ENCODE measurements around the gene CABLES2.

The CABLES2 gene

GRCh38 chr20:62362991-62363919 lies 43.8 kb downstream of the CABLES2 start:
- in situ Hi-C loops (cut with MboI; ENCODE audit: low sequenced_read_pairs), result no loop called here

DNA sequence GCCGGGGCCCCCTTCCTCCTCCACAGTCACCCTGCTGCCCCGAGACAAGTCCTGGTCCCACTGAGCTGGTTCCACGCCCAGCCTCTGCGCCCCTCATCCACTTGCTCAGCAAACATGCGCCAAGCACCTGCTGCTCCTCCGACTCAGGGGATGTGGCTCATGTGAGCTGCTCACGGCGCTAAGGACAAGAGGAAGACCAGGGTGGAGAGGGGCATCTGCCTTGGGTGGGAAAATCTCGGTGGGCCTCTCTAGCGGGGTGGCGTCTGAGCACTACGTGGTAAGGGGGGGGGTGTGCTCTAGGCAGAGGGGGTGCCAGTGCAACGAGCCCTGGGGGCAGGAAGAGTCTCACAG lies 44.5 kb downstream of the CABLES2 start:
- in situ Hi-C loops (cut with MboI; ENCODE audit: low sequenced_read_pairs), result no loop called here

DNA sequence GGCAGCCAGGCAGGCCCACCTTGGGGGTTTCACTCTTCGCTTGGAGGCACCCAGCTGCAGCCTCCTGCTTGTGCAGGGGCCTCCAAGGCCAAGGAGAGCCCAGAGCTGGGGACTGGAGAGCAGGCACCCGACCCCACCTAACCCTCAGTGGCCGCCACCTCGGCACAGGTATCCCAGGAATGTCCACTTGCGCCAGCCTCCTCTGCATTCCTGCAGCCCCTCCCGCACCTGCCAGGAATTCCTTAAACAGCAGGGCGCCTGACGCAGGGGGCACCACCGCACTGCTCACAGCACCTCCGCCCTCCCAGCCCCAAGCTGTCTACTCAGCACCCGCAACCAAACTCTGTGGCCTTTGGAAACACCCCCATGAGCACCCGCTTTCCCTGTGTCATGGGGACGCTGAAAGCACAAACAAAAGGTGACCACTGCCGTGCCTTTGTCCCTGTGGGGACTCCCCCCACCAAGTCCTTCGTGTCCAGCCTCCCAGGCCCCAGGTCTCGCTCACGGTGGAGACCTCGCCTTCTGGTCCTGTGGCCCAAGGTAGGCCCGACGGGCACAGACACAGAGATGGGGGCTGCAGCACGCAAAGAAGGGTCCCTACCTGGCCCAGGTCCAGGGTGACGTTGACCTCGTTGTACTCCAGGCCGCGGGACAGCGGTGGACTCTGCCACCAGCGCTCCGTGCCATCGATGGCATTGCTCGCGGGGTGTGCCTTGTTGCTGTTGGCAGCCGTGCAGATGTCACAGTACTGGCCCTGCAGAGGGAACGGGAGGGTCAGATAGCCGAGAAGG lies 45.1 kb downstream of the CABLES2 start:
- in situ Hi-C loops (cut with MboI; ENCODE audit: low sequenced_read_pairs), result no loop called here

DNA sequence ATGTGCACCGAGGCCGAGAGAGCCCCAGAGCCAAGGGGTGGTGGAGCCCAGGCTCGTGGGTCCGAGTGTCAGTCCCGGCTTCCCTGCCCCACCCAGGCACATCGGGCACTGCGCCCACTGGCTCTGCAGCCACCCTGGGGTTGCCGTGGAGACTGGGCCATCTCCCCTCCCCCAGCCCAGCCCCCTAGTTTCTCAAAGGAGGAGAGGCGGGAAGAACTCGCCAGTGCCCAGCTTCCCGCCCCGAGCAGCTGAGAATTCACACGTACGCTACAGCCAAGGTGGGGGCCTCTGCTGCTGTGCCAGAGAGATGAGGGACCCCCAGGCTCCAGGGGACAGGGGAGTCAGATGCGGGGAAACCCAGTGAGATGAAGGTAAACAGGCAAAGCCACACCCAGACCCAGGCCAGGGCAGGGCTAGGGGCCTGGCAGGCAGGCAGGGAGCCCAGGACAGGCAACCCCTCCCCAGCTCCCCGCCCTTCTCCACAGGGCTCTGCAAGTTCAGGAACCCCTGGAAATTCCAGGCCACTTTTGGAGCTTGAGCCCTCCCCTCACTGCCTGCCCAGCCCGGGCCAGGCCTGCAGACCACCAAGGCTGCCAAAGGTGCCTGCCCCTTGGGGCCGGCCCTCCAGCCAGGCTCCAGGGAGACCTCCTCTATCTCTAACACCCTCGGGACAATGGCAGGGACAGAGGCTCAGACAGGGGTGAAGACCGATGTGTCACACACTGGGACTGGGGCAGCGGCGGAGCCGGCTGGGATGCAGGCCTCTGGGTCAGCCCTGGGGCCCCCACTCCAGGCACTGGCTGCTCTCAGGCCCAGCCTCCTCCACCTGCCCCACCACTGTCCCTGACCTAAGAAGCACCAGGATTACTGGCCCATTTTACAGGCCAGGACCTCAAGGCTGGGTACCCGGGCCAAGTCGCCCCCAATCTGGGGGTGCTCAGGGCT lies 46.0 kb downstream of the CABLES2 start:
- in situ Hi-C loops (cut with MboI; ENCODE audit: low sequenced_read_pairs), result no loop called here

DNA sequence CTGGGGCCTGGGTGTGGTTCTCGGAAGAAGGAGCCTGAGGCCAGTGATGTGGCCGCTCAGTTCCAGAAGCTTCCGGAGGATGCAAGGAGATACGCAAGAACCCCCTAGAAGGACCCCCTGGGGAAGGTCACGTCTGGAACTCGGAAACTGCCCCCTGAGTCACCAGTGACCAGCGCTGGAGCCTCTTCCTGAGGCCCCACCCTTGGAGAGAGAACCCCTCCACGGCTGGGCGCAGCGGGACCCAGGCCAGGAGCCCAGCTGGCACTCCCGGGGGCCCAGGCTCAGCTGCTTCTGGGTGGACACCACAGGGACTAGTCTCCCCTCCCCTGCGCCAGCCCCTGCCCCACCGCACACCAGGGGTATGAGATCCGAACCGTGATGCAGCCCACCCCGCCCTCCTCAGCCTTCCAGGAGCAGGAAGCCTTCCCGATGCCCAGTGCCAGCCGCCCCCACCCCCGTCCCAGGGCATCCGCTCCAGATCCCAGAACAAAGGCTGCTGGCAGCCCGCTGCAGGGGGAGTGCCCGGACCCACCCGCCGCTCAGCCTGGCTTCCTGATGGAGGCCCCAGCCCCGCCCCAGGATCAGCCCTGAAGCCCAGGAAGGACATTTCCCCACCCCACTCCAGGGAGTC lies 47.5 kb downstream of the CABLES2 start:
- in situ Hi-C loops (cut with MboI; ENCODE audit: low sequenced_read_pairs), result no loop called here

- in situ Hi-C loops (cut with MboI; ENCODE audit: low sequenced_read_pairs), result no loop called here
Observed at GRCh38 chr20:62359043-62359490, 48.0 kb downstream of the CABLES2 start.

DNA sequence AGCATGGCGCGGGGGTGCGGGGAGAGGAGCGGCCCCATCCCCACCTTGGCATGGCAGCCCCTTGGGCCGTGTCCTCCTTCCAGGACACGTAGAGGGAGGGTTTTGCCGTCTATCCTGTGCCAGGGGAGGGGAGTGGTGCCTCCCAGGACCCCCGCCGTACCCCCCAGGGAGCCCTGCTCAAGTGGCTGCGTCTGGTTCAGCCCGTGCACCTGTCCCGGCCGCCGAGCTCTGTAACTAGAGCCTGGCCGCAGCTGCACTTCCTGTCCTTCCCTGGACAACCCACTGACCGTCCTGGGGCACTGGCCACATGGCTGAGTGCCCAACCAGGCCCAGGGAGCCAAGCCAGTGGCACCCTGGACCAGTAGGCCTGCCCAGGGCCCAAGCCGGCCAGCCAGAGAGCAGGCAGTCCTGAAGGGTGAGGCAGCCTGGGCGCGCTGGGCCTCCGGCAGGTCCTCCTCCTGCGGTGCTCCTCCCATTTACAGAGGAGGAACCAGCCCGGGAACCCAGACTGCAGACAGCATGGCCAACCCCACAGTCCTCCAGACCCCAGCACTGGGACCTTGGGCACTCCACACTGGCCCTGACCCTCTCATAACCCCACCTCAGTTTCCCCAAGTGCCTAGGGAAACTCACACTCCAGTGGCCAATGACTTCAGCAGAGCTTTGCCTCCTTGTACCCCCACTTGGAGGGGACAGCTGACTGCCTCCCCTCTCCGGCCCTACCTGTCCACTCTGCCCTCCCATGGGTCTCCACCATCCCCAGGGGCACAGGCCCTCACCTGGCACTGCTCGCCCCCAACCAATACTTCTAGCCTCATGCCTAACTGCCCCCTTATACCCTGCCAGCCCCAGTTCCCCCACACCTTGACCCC lies 48.7 kb downstream of the CABLES2 start:
- in situ Hi-C loops (cut with MboI; ENCODE audit: low sequenced_read_pairs), result no loop called here

GRCh38 chr20:62357681-62358080 lies 49.4 kb downstream of the CABLES2 start:
- in situ Hi-C loops (cut with MboI; ENCODE audit: low sequenced_read_pairs), result no loop called here

DNA sequence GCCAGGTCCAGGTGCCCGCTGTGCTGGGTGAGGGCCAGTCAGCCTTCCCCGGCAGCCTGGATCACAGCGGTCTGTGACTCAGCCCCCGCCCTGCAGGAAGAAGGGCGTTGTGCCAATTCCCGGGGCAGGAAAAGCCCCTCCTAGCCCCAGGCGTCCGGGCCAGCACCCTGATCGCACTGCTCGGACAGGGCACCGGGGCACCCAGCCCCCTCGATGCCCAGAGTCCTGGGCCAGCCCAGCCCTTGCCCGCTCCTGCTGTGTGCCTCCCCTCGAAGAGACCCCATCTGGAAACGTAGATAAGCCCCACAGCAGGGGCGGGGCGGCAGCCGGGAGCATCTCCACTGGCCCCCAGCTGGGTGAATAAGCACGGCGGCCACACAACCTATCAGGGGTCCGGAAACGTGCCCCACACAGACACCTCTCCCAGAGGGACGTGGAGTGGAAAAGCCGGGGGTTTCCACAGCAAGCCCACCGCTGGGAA lies 49.9 kb downstream of the CABLES2 start:
- in situ Hi-C loops (cut with MboI; ENCODE audit: low sequenced_read_pairs), result no loop called here

GRCh38 chr20:62356589-62357186 lies 50.4 kb downstream of the CABLES2 start:
- in situ Hi-C loops (cut with MboI; ENCODE audit: low sequenced_read_pairs), result no loop called here

GRCh38 chr20:62355878-62356588 lies 51.1 kb downstream of the CABLES2 start:
- in situ Hi-C loops (cut with MboI; ENCODE audit: low sequenced_read_pairs), result no loop called here

DNA sequence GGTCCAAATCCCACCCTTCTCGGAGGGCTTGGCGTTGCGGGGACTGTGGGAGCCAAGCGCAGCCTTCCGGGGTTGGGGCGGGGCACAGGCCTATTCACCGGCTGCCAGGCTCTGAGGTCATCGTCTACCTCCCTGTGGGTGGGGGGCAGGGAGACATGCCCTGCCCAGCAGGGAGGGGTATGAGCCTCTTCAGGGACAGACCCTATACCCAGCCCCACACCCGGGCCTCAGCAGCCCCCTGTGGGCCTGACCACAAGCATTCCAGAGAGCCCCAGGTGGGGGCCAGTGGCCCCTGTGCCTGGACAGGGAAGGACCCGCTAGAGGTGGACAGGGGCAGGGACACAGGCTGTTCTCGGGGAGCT lies 51.6 kb downstream of the CABLES2 start:
- in situ Hi-C loops (cut with MboI; ENCODE audit: low sequenced_read_pairs), result no loop called here

DNA sequence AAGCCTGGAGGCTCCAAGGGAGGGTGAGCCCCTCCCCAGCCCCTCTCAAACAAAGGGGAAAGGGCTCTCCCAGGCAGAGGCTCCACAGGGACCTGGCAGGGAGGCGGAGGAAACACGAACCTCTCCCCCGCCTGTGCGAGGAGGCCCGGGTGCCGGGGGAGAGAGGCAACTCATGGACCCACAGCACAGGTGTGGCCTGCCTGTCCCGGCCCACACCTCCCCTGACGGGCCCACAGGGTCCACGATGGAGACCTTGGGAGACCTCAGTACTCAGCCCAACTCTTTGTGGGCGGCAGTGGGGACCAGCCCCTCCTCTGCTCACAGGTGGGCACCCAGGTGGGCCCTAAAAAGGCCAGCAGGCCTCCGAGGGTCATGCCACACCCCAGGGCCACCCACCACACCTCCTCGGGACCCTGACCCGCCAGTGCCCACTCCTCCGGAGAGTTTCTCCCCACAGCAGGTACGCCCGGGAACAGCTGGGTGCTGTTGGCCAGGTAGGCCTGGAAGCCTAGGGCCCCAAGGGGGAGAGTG lies 52.2 kb downstream of the CABLES2 start:
- in situ Hi-C loops (cut with MboI; ENCODE audit: low sequenced_read_pairs), result no loop called here

DNA sequence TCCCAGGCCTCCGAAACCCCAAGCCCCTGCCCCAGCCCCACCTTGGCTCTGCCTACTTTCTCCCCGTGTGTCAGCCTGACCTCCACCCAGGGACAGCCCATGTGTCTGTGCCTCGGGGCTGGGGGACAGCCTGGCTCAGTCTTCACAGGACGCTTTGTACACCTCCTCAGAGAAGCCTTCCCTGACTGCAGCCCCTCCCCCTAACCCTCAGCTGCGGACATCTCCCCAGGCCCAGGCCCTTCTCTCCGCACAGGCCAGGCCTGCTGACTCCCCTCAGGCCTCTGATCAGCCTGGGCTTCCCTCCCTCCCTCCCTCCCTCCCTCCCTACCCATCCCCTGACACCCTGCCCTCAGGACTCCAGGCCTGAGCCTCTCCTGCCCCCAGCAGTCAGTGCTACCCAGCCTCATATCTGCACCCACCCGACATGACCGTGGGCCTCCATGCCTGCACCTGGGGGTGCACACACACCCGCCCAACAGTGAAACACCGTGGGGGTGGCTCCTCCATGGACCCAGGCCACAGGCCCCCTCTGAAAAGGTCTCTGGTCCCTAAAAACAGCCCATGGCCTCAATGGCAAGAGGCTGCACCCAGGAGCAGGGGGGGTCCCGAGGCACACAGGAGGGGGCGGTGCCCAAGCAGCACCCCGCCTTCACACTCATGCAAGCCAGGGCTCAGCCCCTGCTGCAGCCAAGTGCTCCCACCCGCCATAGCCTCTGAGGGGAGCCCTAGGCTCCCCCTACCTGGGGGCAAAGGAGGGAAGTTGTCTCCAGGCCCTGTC lies 52.9 kb downstream of the CABLES2 start:
- in situ Hi-C loops (cut with MboI; ENCODE audit: low sequenced_read_pairs), result no loop called here

- in situ Hi-C loops (cut with MboI; ENCODE audit: low sequenced_read_pairs), result no loop called here
Observed at GRCh38 chr20:62353289-62354030, 53.6 kb downstream of the CABLES2 start.

DNA sequence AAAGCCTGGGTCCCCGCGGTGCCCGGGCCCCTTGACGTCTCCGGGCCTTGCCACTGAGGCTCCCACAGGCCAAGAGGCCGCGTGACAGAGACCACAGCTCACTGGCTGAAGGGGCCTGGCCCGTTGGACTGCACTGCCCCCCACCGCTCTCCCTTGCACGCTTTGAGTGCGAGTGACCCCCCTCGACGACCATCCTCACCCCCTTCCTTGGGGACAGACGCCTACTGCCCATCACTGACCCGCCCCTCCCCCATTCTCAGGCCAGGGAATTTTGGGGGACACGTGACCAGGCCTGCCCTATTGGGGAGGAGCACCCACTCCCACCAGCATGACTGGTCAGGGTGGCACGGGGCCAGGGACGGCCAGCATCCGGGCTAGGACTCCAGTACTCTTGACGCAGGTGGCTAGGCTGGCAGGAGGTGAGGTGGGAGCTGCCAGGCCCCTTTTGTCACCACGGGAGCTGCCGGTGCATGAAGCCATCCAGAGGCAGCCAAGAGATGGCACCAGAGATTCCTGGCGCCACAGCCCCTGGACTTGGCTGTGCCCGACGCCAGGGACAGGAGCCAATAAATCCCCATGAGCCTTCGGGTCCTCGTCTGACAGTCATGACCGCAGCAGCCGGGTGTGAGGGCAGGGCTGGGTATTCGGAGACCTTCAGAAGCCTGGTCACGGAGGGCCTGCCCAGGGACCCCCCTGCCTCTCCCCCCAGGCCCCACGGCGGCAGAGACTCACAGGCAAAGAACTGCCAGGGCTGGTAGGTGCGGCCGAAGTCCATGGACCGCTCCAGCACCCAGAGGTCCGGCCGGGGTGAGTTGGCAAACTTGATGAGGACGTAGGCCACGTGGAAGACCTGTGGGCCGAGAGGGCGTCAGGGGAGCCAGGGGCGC lies 54.4 kb downstream of the CABLES2 start:
- in situ Hi-C loops (cut with MboI; ENCODE audit: low sequenced_read_pairs), result no loop called here

All from HL-60/S4 treated with phorbol 12-myristate 13-acetate at 8.2 ng/mL for 4 days and 3 days (cell line).